ENCODE results near the gene LZTR1.

- TF ChIP-seq, protein P1, sequence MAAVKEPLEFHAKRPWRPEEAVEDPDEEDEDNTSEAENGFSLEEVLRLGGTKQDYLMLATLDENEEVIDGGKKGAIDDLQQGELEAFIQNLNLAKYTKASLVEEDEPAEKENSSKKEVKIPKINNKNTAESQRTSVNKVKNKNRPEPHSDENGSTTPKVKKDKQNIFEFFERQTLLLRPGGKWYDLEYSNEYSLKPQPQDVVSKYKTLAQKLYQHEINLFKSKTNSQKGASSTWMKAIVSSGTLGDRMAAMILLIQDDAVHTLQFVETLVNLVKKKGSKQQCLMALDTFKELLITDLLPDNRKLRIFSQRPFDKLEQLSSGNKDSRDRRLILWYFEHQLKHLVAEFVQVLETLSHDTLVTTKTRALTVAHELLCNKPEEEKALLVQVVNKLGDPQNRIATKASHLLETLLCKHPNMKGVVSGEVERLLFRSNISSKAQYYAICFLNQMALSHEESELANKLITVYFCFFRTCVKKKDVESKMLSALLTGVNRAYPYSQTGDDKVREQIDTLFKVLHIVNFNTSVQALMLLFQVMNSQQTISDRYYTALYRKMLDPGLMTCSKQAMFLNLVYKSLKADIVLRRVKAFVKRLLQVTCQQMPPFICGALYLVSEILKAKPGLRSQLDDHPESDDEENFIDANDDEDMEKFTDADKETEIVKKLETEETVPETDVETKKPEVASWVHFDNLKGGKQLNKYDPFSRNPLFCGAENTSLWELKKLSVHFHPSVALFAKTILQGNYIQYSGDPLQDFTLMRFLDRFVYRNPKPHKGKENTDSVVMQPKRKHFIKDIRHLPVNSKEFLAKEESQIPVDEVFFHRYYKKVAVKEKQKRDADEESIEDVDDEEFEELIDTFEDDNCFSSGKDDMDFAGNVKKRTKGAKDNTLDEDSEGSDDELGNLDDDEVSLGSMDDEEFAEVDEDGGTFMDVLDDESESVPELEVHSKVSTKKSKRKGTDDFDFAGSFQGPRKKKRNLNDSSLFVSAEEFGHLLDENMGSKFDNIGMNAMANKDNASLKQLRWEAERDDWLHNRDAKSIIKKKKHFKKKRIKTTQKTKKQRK (IDR thresholded peaks at IDR 0.05; ENCODE audit: low read depth, low read length): no peak
- TF ChIP-seq EZH2 (IDR thresholded peaks at IDR 0.05; ENCODE audit: borderline replicate concordance, control insufficient read depth, low read depth, low read length) (no peak), NR2F1 (conservative IDR thresholded peaks at IDR 0.05) (no peak), CEBPB (IDR thresholded peaks at IDR 0.05; ENCODE audit: borderline replicate concordance in 1 of 2, low read depth in 2 of 2, low read length in 2 of 2) (no peak), MTA3 (IDR thresholded peaks at IDR 0.05; ENCODE audit: borderline replicate concordance, low read length) (no peak), CTCF (IDR thresholded peaks at IDR 0.05 in 2 of 3, conservative IDR thresholded peaks at IDR 0.05 in 1 of 3; ENCODE audit: control insufficient read depth in 2 of 3, extremely low read depth in 1 of 3, insufficient read depth in 1 of 3, low read depth in 3 of 3, low read length in 3 of 3) (no peak)
- TF ChIP-seq, protein P2, sequence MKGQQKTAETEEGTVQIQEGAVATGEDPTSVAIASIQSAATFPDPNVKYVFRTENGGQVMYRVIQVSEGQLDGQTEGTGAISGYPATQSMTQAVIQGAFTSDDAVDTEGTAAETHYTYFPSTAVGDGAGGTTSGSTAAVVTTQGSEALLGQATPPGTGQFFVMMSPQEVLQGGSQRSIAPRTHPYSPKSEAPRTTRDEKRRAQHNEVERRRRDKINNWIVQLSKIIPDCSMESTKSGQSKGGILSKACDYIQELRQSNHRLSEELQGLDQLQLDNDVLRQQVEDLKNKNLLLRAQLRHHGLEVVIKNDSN (IDR thresholded peaks at IDR 0.05; ENCODE audit: borderline replicate concordance, extremely low read length, insufficient read depth, low read depth, low read length): no peak
These were observed 63.0 kb downstream of the LZTR1 start for GRCh38 chr22:21044931-21045584.
